Measurements from ENCODE around the gene BBS9.
"Not testable (repeated sequence)": the region's sequence is repeated elsewhere in the genome, so short reads cannot be mapped to it uniquely, and the experiment has no call there.

The BBS9 gene

DNA sequence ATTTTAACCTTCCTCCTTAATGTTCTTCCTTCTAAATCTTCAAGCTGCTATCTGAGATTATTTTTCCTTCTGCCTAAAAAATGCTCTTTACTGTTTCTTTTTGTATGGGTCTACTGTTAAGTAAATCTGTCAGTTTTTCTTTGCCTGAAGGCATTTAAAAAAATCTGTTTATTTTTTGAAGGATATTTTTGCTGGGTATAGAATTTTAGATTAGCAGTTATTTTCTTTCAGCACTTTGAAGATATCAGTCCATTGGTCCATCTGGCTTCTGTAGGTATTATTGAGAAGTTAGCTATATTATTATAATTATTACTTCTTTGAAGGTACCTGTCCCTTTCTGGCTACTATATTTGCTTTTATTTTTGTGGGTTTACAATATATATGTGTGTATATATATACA, 171.4 kb downstream of the BBS9 start:
- no peaks in the 10 kb centered on the region for H3K36me3 ChIP-seq (ENCODE audit: control insufficient read depth, insufficient read depth, low read length)
- H3K27ac ChIP-seq (ENCODE audit: low read length) = no peak overlapping the region
- H3K4me1 ChIP-seq (ENCODE audit: control insufficient read depth, insufficient read depth, low read length) = no peaks in the 10 kb centered on the region
- H3K4me3 ChIP-seq (ENCODE audit: low read length) = no peak overlapping the region
- no peak for DNase-seq (ENCODE audit: low read depth, low spot score)
- no peaks in the 10 kb centered on the region for H3K27me3 ChIP-seq (ENCODE audit: control insufficient read depth, insufficient read depth, low read length)
- no peaks in the 10 kb centered on the region; the same call in none of the 2 replicates for H3K9me3 ChIP-seq (ENCODE audit: control insufficient read depth, insufficient read depth, low read length)

DNA sequence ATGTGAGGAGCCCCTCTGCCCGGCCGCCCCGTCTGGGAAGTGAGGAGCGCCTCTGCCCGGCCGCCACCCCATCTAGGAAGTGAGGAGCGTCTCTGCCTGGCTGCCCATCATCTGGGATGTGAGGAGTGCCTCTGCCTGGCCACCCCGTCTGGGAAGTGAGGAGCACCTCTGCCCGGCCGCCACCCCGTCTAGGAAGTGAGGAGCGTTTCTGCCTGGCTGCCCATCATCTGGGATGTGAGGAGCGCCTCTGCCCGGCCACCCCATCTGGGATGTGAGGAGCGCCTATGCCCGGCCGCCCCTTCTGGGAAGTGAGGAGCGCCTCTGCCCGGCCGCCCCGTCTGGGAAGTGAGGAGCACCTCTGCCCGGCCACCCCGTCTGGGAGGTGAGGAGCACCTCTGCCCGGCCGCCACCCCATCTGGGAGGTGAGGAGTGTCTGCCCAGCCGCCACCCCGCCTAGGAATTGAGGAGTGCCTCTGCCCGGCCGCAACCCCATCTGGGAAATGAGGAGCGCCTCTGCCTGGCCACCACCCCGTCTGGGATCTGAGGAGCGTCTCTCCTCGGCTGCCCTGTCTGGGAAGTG, 174.7 kb downstream of the BBS9 start:
- H3K9me3 ChIP-seq (ENCODE audit: control insufficient read depth, insufficient read depth, low read length); H3K36me3 ChIP-seq (ENCODE audit: control insufficient read depth, insufficient read depth, low read length); H3K4me1 ChIP-seq (ENCODE audit: control insufficient read depth, insufficient read depth, low read length); H3K27me3 ChIP-seq (ENCODE audit: control insufficient read depth, insufficient read depth, low read length); DNase-seq (ENCODE audit: low read depth, low spot score); H3K4me3 ChIP-seq (ENCODE audit: low read length); H3K27ac ChIP-seq (ENCODE audit: low read length): not testable (repeated sequence)
- WGBS (ENCODE audit: insufficient coverage, insufficient read length) = no CpG with 5 or more reads among the region's 33 CpGs

GRCh38 chr7:33307205-33307604, 177.8 kb downstream of the BBS9 start:
- H3K4me1 ChIP-seq (ENCODE audit: control insufficient read depth, insufficient read depth, low read length) = no peaks in the 10 kb centered on the region
- no peak for DNase-seq (ENCODE audit: low read depth, low spot score)
- H3K27ac ChIP-seq (ENCODE audit: low read length) = no peak overlapping the region
- no peak overlapping the region for H3K4me3 ChIP-seq (ENCODE audit: low read length)
- no peaks in the 10 kb centered on the region for H3K27me3 ChIP-seq (ENCODE audit: control insufficient read depth, insufficient read depth, low read length)
- no peaks in the 10 kb centered on the region; the same call in 1 of the 2 replicates for H3K9me3 ChIP-seq (ENCODE audit: control insufficient read depth, insufficient read depth, low read length)
- H3K36me3 ChIP-seq (ENCODE audit: control insufficient read depth, insufficient read depth, low read length) = no peaks in the 10 kb centered on the region

- no peaks in the 10 kb centered on the region for H3K36me3 ChIP-seq (ENCODE audit: control insufficient read depth, insufficient read depth, low read length)
- no CpG with 5 or more reads among the region's 1 CpG for WGBS (ENCODE audit: insufficient coverage, insufficient read length)
- no peak for DNase-seq (ENCODE audit: low read depth, low spot score)
- no peak overlapping the region for H3K4me3 ChIP-seq (ENCODE audit: low read length)
- no peaks in the 10 kb centered on the region for H3K27me3 ChIP-seq (ENCODE audit: control insufficient read depth, insufficient read depth, low read length)
- no peak overlapping the region for H3K27ac ChIP-seq (ENCODE audit: low read length)
- H3K9me3 ChIP-seq (ENCODE audit: control insufficient read depth, insufficient read depth, low read length) = no peaks in the 10 kb centered on the region
- no peaks in the 10 kb centered on the region for H3K4me1 ChIP-seq (ENCODE audit: control insufficient read depth, insufficient read depth, low read length)
Observed at GRCh38 chr7:33310546-33310945, 181.2 kb downstream of the BBS9 start.

- no peak for DNase-seq (ENCODE audit: low read depth, low spot score)
- no CpG with 5 or more reads among the region's 4 CpGs for WGBS (ENCODE audit: insufficient coverage, insufficient read length)
Observed at GRCh38 chr7:33325754-33326484, 196.6 kb downstream of the BBS9 start.

GRCh38 chr7:33326485-33326848, 197.1 kb downstream of the BBS9 start:
- H3K9me3 ChIP-seq (ENCODE audit: control insufficient read depth, insufficient read depth, low read length) = no peaks in the 10 kb centered on the region
- H3K4me3 ChIP-seq (ENCODE audit: low read length) = no peak overlapping the region
- no peaks in the 10 kb centered on the region for H3K27me3 ChIP-seq (ENCODE audit: control insufficient read depth, insufficient read depth, low read length)
- no peaks in the 10 kb centered on the region for H3K36me3 ChIP-seq (ENCODE audit: control insufficient read depth, insufficient read depth, low read length)
- no peaks in the 10 kb centered on the region for H3K4me1 ChIP-seq (ENCODE audit: control insufficient read depth, insufficient read depth, low read length)
- no CpG with 5 or more reads among the region's 3 CpGs for WGBS (ENCODE audit: insufficient coverage, insufficient read length)
- no peak overlapping the region for H3K27ac ChIP-seq (ENCODE audit: low read length)
- DNase-seq (ENCODE audit: low read depth, low spot score) = no peak

More at GRCh38 chr7:33325754-33326484, 196.6 kb downstream of the BBS9 start:
- Histone ChIP-seq H3K4me1 (ENCODE audit: control insufficient read depth, insufficient read depth, low read length) (no peaks in the 10 kb centered on the region), H3K27ac (ENCODE audit: low read length) (no peak overlapping the region), H3K9me3 (ENCODE audit: control insufficient read depth, insufficient read depth, low read length) (no peaks in the 10 kb centered on the region), H3K27me3 (ENCODE audit: control insufficient read depth, insufficient read depth, low read length) (no peaks in the 10 kb centered on the region), H3K36me3 (ENCODE audit: control insufficient read depth, insufficient read depth, low read length) (no peaks in the 10 kb centered on the region), H3K4me3 (ENCODE audit: low read length) (no peak overlapping the region)

GRCh38 chr7:33327427-33327826, 198.1 kb downstream of the BBS9 start:
- DNase-seq (ENCODE audit: low read depth, low spot score) = no peak
- Histone ChIP-seq H3K27ac (ENCODE audit: low read length) (no peak overlapping the region), H3K27me3 (ENCODE audit: control insufficient read depth, insufficient read depth, low read length) (no peaks in the 10 kb centered on the region), H3K4me1 (ENCODE audit: control insufficient read depth, insufficient read depth, low read length) (no peaks in the 10 kb centered on the region), H3K9me3 (ENCODE audit: control insufficient read depth, insufficient read depth, low read length) (no peaks in the 10 kb centered on the region), H3K4me3 (ENCODE audit: low read length) (no peak overlapping the region), H3K36me3 (ENCODE audit: control insufficient read depth, insufficient read depth, low read length) (no peaks in the 10 kb centered on the region)
- whole genome bisulfite sequencing (ENCODE audit: insufficient coverage, insufficient read length) = no CpG with 5 or more reads among the region's 1 CpG

DNA sequence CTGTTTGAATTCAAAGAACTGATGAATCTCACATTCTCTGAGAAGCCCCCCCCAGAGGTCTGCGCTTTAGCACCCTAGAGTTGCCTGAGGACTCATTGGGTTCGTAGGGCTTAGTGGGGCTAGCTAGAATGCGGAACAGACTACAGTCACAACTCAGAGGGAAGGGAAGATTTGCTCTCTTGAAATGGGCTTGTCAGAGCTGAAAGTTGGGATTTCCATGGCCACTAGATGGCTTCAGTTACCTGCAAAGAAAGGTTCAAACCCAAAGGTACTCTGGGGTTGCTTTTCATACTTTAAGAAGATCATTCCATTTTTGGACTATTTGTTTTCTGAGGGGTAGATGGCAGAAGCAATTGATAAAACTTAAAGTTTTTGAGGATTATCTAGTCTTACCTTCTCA, 205.0 kb downstream of the BBS9 start:
- no CpG with 5 or more reads among the region's 3 CpGs for WGBS (ENCODE audit: insufficient coverage, insufficient read length)
- H3K4me1 ChIP-seq (ENCODE audit: control insufficient read depth, insufficient read depth, low read length) = no peaks in the 10 kb centered on the region
- H3K27me3 ChIP-seq (ENCODE audit: control insufficient read depth, insufficient read depth, low read length) = no peaks in the 10 kb centered on the region
- no peaks in the 10 kb centered on the region for H3K9me3 ChIP-seq (ENCODE audit: control insufficient read depth, insufficient read depth, low read length)
- DNase-seq (ENCODE audit: low read depth, low spot score) = peak; percentile 63
- H3K27ac ChIP-seq (ENCODE audit: low read length) = no peak overlapping the region
- no peaks in the 10 kb centered on the region for H3K36me3 ChIP-seq (ENCODE audit: control insufficient read depth, insufficient read depth, low read length)
- no peak overlapping the region for H3K4me3 ChIP-seq (ENCODE audit: low read length)

DNA sequence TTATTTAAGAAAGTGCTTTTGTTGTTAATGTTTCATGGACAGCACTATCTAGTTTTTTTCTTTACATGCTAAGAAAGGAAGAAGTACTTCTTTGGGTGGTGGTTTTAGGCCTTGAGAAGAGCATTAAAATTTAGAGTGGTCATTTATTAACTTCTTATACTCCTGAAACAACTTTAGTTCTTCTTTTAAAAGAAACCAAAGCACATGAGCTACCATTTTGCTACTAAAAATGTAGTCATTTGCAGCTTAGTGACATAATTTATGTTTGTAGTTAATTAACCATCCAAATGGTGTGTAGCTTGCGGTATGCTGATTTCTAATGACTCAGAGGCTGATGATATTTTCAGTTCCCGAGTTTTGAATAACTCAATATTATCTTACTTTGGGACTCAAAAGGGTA, 207.5 kb downstream of the BBS9 start:
- Histone ChIP-seq H3K9me3 (ENCODE audit: control insufficient read depth, insufficient read depth, low read length) (no peaks in the 10 kb centered on the region), H3K27me3 (ENCODE audit: control insufficient read depth, insufficient read depth, low read length) (no peaks in the 10 kb centered on the region), H3K4me1 (ENCODE audit: control insufficient read depth, insufficient read depth, low read length) (no peaks in the 10 kb centered on the region), H3K27ac (ENCODE audit: low read length) (no peak overlapping the region), H3K4me3 (ENCODE audit: low read length) (no peak overlapping the region), H3K36me3 (ENCODE audit: control insufficient read depth, insufficient read depth, low read length) (no peaks in the 10 kb centered on the region)
- WGBS (ENCODE audit: insufficient coverage, insufficient read length) = no CpG with 5 or more reads among the region's 2 CpGs
- no peak for DNase-seq (ENCODE audit: low read depth, low spot score)

GRCh38 chr7:33339074-33339790, 209.9 kb downstream of the BBS9 start:
- Histone ChIP-seq H3K27ac (ENCODE audit: low read length) (no peak overlapping the region), H3K4me3 (ENCODE audit: low read length) (no peak overlapping the region), H3K9me3 (ENCODE audit: control insufficient read depth, insufficient read depth, low read length) (no peaks in the 10 kb centered on the region), H3K4me1 (ENCODE audit: control insufficient read depth, insufficient read depth, low read length) (no peaks in the 10 kb centered on the region), H3K27me3 (ENCODE audit: control insufficient read depth, insufficient read depth, low read length) (no peaks in the 10 kb centered on the region), H3K36me3 (ENCODE audit: control insufficient read depth, insufficient read depth, low read length) (no peaks in the 10 kb centered on the region)
- no peak for DNase-seq (ENCODE audit: low read depth, low spot score)
- WGBS (ENCODE audit: insufficient coverage, insufficient read length) = no CpG with 5 or more reads among the region's 3 CpGs

All from iPS DF 6.9 (cell line).